Measurements from ENCODE around the gene GP1BA.

The GP1BA gene

GRCh38 chr17:4970273-4970672, 38.2 kb downstream of the GP1BA start:
- no peak overlapping the region for H3K27ac ChIP-seq

GRCh38 chr17:4971826-4972225, 39.7 kb downstream of the GP1BA start:
- H3K27ac ChIP-seq: no peak overlapping the region

More at GRCh38 chr17:4970273-4970672, 38.2 kb downstream of the GP1BA start:
- TF ChIP-seq CTCF (conservative IDR thresholded peaks at IDR 0.05): no peak

GRCh38 chr17:4972322-4972721, 40.2 kb downstream of the GP1BA start:
- no peak overlapping the region for H3K27ac ChIP-seq
- TF ChIP-seq CTCF (conservative IDR thresholded peaks at IDR 0.05): no peak

More at GRCh38 chr17:4971826-4972225, 39.7 kb downstream of the GP1BA start:
- TF ChIP-seq CTCF (conservative IDR thresholded peaks at IDR 0.05): no peak

GRCh38 chr17:4972752-4973151, 40.7 kb downstream of the GP1BA start:
- no peak for TF ChIP-seq CTCF (conservative IDR thresholded peaks at IDR 0.05)
- no peak overlapping the region for H3K27ac ChIP-seq

- TF ChIP-seq CTCF (conservative IDR thresholded peaks at IDR 0.05): no peak
- no peak overlapping the region for H3K27ac ChIP-seq
These were observed 41.4 kb downstream of the GP1BA start for GRCh38 chr17:4973256-4974114.

- no peak overlapping the region for H3K27ac ChIP-seq
- TF ChIP-seq CTCF (conservative IDR thresholded peaks at IDR 0.05): no peak
These were observed 42.1 kb downstream of the GP1BA start for GRCh38 chr17:4974115-4974670.

- TF ChIP-seq CTCF (conservative IDR thresholded peaks at IDR 0.05): no peak
- H3K27ac ChIP-seq: no peak overlapping the region
These were observed 46.6 kb downstream of the GP1BA start for GRCh38 chr17:4978726-4979125.

Data from VCaP (cell line).